SK-N-SH (cell line): ENCODE results near the gene ZMIZ1.

Experiments used
- CHD2 ChIP-seq: fragments of 150-350 bp; IDR thresholded peaks from 2 replicates; pipeline ENCODE4 v1.6.1; 2018; ENCODE audit warnings: low read length; ENCODE audit not compliant: partially characterized antibody
- EP300 ChIP-seq, 2 experiments: IDR thresholded peaks; 2 replicates each; pipeline versions ENCODE4 v1.4.0 to v1.6.1; 2012; ENCODE audit warnings: borderline replicate concordance in 1 of 2, low read depth in 1 of 2, low read length in 1 of 2
- GATA2 ChIP-seq: sonication (generic); formaldehyde crosslinking; IDR thresholded peaks from 2 replicates; pipeline ENCODE4 v1.5.0; 2020; ENCODE audit warnings: mild to moderate bottlenecking, missing genetic modification reagents
- JUND ChIP-seq: IDR thresholded peaks from 2 replicates; pipeline ENCODE4 v1.4.0; 2012
- POLR2AphosphoS5 ChIP-seq: IDR thresholded peaks from 2 replicates; pipeline ENCODE4 v1.6.1; 2012; ENCODE audit warnings: low read depth, low read length
- RAD21 ChIP-seq: IDR thresholded peaks from 2 replicates; pipeline ENCODE4 v1.6.1; 2012; ENCODE audit warnings: mild to moderate bottlenecking, low read length
- TAF1 ChIP-seq: IDR thresholded peaks from 2 replicates; pipeline ENCODE4 v1.6.1; 2012; ENCODE audit warnings: low read depth, mild to moderate bottlenecking, low read length, moderate library complexity, borderline replicate concordance
- TEAD4 ChIP-seq: IDR thresholded peaks from 2 replicates; pipeline ENCODE4 v1.4.0; 2012; ENCODE audit warnings: mild to moderate bottlenecking, borderline replicate concordance; ENCODE audit not compliant: insufficient read depth
- TF ChIP-seq, protein P1 (sequence below): fragments of 200-600 bp; sonication (generic); IDR thresholded peaks from 2 replicates; pipeline ENCODE4 v1.6.1; 2017; ENCODE audit warnings: antibody characterized with exemption, mild to moderate bottlenecking, moderate library complexity
- TF ChIP-seq, protein P2 (sequence below): IDR thresholded peaks from 2 replicates; pipeline ENCODE4; 2012
- TF ChIP-seq, protein P3 (sequence below): IDR thresholded peaks from 2 replicates; pipeline ENCODE4 v1.4.0; 2012; ENCODE audit warnings: low read depth, borderline replicate concordance
- TF ChIP-seq, protein P4 (sequence below): IDR thresholded peaks from 2 replicates; pipeline ENCODE4 v1.4.0; 2012; ENCODE audit warnings: low read depth, borderline replicate concordance
- TF ChIP-seq, protein P5 (sequence below): IDR thresholded peaks from 2 replicates; pipeline ENCODE4 v1.4.0; 2012; ENCODE audit warnings: low read depth

DNA sequence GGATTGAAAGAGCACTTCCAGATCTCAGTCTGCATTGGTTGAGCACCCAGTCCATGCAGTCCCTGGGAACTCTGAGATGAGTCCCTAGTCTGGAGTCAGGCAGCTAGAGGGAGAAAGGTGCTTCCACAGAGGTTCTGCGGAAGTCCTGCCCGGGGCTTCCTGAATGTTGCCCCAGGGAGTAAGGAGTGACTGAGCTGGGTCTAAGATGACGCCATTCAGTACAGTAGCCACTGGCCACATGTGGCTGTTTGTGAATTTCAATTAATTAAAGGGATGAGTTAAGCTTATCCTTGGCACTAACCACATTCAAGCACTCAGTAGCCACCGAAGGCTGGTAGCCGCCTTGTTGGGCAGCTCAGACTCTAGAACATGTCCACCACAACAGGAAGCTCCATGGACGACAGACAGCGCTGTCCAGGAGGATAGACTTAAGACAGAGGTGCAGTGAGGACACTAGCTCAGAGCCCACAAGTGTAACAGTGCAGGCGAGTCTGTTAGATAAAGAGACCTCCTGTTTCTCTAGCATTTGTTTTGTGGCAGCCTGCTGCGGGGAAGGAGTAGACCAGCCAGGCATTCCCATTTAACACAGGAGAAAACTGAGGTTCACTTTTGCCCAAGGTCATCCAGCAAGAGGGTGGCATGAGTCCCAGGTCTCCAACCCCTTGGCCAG is 176.9 kb downstream of the ZMIZ1 start:
- TF ChIP-seq EP300 (IDR thresholded peaks at IDR 0.05; ENCODE audit: borderline replicate concordance in 1 of 2, low read depth in 1 of 2, low read length in 1 of 2) (no peak), RAD21 (no peak), JUND (no peak), TAF1 (no peak), CHD2 (no peak), TEAD4 (no peak), GATA2 (CRISPR knock-in tag) (no peak), POLR2AphosphoS5 (no peak)
- TF ChIP-seq, protein P1, sequence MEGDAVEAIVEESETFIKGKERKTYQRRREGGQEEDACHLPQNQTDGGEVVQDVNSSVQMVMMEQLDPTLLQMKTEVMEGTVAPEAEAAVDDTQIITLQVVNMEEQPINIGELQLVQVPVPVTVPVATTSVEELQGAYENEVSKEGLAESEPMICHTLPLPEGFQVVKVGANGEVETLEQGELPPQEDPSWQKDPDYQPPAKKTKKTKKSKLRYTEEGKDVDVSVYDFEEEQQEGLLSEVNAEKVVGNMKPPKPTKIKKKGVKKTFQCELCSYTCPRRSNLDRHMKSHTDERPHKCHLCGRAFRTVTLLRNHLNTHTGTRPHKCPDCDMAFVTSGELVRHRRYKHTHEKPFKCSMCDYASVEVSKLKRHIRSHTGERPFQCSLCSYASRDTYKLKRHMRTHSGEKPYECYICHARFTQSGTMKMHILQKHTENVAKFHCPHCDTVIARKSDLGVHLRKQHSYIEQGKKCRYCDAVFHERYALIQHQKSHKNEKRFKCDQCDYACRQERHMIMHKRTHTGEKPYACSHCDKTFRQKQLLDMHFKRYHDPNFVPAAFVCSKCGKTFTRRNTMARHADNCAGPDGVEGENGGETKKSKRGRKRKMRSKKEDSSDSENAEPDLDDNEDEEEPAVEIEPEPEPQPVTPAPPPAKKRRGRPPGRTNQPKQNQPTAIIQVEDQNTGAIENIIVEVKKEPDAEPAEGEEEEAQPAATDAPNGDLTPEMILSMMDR = no peak
- TF ChIP-seq, protein P2, sequence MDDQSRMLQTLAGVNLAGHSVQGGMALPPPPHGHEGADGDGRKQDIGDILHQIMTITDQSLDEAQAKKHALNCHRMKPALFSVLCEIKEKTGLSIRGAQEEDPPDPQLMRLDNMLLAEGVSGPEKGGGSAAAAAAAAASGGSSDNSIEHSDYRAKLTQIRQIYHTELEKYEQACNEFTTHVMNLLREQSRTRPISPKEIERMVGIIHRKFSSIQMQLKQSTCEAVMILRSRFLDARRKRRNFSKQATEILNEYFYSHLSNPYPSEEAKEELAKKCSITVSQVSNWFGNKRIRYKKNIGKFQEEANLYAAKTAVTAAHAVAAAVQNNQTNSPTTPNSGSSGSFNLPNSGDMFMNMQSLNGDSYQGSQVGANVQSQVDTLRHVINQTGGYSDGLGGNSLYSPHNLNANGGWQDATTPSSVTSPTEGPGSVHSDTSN = no peak
- TF ChIP-seq, protein P3, sequence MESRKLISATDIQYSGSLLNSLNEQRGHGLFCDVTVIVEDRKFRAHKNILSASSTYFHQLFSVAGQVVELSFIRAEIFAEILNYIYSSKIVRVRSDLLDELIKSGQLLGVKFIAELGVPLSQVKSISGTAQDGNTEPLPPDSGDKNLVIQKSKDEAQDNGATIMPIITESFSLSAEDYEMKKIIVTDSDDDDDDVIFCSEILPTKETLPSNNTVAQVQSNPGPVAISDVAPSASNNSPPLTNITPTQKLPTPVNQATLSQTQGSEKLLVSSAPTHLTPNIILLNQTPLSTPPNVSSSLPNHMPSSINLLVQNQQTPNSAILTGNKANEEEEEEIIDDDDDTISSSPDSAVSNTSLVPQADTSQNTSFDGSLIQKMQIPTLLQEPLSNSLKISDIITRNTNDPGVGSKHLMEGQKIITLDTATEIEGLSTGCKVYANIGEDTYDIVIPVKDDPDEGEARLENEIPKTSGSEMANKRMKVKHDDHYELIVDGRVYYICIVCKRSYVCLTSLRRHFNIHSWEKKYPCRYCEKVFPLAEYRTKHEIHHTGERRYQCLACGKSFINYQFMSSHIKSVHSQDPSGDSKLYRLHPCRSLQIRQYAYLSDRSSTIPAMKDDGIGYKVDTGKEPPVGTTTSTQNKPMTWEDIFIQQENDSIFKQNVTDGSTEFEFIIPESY = no peak
- TF ChIP-seq, protein P4, sequence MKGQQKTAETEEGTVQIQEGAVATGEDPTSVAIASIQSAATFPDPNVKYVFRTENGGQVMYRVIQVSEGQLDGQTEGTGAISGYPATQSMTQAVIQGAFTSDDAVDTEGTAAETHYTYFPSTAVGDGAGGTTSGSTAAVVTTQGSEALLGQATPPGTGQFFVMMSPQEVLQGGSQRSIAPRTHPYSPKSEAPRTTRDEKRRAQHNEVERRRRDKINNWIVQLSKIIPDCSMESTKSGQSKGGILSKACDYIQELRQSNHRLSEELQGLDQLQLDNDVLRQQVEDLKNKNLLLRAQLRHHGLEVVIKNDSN = no peak
- TF ChIP-seq, protein P5, sequence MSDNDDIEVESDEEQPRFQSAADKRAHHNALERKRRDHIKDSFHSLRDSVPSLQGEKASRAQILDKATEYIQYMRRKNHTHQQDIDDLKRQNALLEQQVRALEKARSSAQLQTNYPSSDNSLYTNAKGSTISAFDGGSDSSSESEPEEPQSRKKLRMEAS = no peak
